Measurements from ENCODE around the gene CHD9NB. TPM values are rescaled to one million over a fixed set of nuclear protein-coding genes. Genes with fewer than 3 reads are reported as not detected.

CHD9NB gene
- total RNA-seq, 4 donors from 2014 or later: 0.63 to 1.3 TPM; not detected in 2

- no peak overlapping the region for H3K27ac ChIP-seq
- intact Hi-C loops (cut with DNase I): loop anchor here (10.0 kb wide), 1 partner anchor 249 kb away; no protein-coding TSS in a partner anchor
- no peaks in the 10 kb centered on the region for H3K36me3 ChIP-seq
- TF ChIP-seq, protein P1, sequence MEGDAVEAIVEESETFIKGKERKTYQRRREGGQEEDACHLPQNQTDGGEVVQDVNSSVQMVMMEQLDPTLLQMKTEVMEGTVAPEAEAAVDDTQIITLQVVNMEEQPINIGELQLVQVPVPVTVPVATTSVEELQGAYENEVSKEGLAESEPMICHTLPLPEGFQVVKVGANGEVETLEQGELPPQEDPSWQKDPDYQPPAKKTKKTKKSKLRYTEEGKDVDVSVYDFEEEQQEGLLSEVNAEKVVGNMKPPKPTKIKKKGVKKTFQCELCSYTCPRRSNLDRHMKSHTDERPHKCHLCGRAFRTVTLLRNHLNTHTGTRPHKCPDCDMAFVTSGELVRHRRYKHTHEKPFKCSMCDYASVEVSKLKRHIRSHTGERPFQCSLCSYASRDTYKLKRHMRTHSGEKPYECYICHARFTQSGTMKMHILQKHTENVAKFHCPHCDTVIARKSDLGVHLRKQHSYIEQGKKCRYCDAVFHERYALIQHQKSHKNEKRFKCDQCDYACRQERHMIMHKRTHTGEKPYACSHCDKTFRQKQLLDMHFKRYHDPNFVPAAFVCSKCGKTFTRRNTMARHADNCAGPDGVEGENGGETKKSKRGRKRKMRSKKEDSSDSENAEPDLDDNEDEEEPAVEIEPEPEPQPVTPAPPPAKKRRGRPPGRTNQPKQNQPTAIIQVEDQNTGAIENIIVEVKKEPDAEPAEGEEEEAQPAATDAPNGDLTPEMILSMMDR (IDR thresholded peaks at IDR 0.05): no peak
- no peak for TF ChIP-seq POLR2A (IDR thresholded peaks at IDR 0.05)
- no peak overlapping the region for H3K4me3 ChIP-seq (replicated peaks in 1 of 3)
- peaks cover 0 to 20% of the 10 kb centered on the region in 2 donors for H3K4me1 ChIP-seq
- no peak for DNase-seq
- H3K9me3 ChIP-seq: no peaks in the 10 kb centered on the region
- no peaks in the 10 kb centered on the region for H3K27me3 ChIP-seq
- WGBS, 2 donors: 75 to 76% methylated on average over 6 of the region's 6 CpGs
These were observed 7.1 kb downstream of the CHD9NB start for GRCh38 chr16:53045341-53046220.

DNA sequence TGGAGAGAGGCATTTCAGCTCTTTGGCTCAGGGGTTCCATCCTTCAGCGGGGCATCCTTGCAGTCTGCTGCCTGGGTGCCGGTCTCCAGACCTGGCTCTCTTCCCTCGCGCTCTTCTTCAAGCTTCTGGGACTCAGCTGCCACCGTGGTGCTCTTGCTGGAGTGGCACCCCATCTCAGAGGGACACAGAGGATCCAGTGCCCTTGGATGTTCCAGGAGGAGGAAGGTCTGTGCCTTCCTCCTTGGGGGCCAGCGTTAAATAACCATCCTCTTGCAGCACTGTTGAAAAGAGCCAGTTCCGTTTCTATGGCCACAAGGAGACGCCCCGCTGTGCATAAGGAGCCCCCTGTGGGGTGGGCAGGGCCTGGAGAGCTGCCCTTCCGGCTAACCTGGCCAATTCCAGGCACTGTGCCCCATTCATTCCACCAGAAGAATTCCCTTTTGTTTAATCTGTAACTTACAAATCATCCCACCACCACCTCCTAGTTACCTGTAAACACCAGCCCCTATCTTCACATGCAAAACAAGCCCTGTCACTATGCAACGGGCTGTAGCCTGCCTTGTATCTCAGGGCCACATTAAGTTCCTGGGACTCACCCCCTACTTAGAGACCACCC, 8.6 kb downstream of the CHD9NB start:
- intact Hi-C loops (cut with DNase I): loop anchor here (10.0 kb wide), 1 partner anchor 251 kb away; no protein-coding TSS in a partner anchor
- WGBS, 2 donors: 24% methylated on average over 11 of the region's 11 CpGs

DNA sequence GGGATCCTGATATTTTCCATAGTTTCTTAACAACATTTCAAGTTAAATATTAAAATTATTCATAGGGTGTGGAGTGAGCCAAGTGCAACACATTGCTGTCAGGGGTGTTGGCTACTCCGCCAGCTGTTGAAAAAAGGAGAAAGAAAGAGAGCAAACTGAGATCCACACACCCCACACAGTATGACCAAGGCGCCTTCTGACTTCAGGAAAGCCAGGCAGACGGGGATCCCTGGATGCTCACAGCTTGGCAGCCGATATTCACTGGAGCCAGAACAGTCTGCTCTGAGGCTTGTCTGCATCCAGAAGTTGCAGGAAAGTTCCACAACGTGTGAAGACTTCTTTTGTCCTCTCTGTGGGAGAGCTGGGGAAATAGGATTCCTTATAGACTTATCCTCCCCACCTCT, 9.3 kb downstream of the CHD9NB start:
- Histone ChIP-seq H3K27me3 (no peaks in the 10 kb centered on the region), H3K4me3 (replicated peaks in 1 of 3) (no peak overlapping the region), H3K36me3 (no peaks in the 10 kb centered on the region), H3K27ac (no peak overlapping the region), H3K9me3 (no peaks in the 10 kb centered on the region), H3K4me1 (peaks cover 0 to 20% of the 10 kb centered on the region in 2 donors)
- TF ChIP-seq, protein P1 (IDR thresholded peaks at IDR 0.05): no peak
- TF ChIP-seq POLR2A (IDR thresholded peaks at IDR 0.05): no peak
- 49 to 50% methylated on average over 5 of the region's 5 CpGs for WGBS, 2 donors
- intact Hi-C loops (cut with DNase I): loop anchor here (10.0 kb wide), 1 partner anchor 251 kb away; no protein-coding TSS in a partner anchor
- no peak for DNase-seq

More for the DNA sequence above, 8.6 kb downstream of the CHD9NB start:
- Histone ChIP-seq H3K36me3 (no peaks in the 10 kb centered on the region), H3K27me3 (no peaks in the 10 kb centered on the region), H3K9me3 (no peaks in the 10 kb centered on the region), H3K27ac (no peak overlapping the region), H3K4me1 (peaks cover 0 to 20% of the 10 kb centered on the region in 2 donors), H3K4me3 (replicated peaks in 1 of 3) (no peak overlapping the region)
- no peak for DNase-seq
- no peak for TF ChIP-seq POLR2A (IDR thresholded peaks at IDR 0.05)
- TF ChIP-seq, protein P1 (IDR thresholded peaks at IDR 0.05): no peak

DNA sequence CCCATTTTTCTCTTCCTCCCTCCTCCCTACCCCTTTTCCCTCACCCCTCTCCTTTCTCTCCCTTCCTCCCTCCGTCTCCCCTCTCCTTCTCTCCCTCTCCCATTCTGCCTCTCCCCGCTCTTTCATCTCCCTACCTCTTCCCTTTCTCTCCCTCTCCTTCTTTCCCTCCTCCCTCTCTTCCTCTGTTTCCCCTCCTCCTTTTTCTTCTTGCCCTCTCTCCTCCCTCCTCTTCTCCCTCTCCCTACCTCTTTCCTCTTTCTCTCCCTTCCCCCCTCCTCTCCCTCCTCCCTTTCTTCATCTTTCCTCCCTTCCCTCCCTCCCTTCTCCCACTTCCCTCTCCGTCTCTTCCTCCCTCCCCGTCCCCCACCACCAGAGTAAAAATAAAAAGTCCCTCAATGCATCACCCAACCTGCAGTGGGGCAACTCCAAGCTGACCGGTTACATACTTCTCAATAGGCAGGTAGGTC, 10.4 kb downstream of the CHD9NB start:
- DNase-seq: no peak
- no peak overlapping the region for H3K4me3 ChIP-seq (replicated peaks in 1 of 3)
- no peaks in the 10 kb centered on the region for H3K36me3 ChIP-seq
- intact Hi-C loops (cut with DNase I): loop anchor here (10.0 kb wide), 1 partner anchor 253 kb away; no protein-coding TSS in a partner anchor
- H3K27ac ChIP-seq: peak overlapping the region in 2 of 3 donors; percentile 17 to 43
- whole genome bisulfite sequencing, 2 donors: 55 to 66% methylated on average over 5 of the region's 5 CpGs
- no peaks in the 10 kb centered on the region for H3K27me3 ChIP-seq
- H3K4me1 ChIP-seq: peaks cover 0 to 20% of the 10 kb centered on the region in 2 donors
- no peaks in the 10 kb centered on the region for H3K9me3 ChIP-seq
- TF ChIP-seq, protein P1 (IDR thresholded peaks at IDR 0.05): no peak
- TF ChIP-seq POLR2A (IDR thresholded peaks at IDR 0.05): no peak
